ENCODE data around the gene MAP3K10. TPM values are rescaled to one million over a fixed set of nuclear protein-coding genes. Genes with fewer than 3 reads are reported as not detected.

The MAP3K10 gene
- total and polyA plus RNA-seq, 2 of the 4 experiments (the other 2 are of a cell fraction) = 1.8 to 5.5 TPM

GRCh38 chr19:40143612-40144011 is 47.6 kb upstream of the MAP3K10 start:
- Histone ChIP-seq H2AK5ac (ENCODE audit: low read depth, low read length) (no peak overlapping the region), H3K4me2 (ENCODE audit: low read depth, low read length) (no peak overlapping the region), H3K9me3 (ENCODE audit: control insufficient read depth, insufficient read depth, low read length) (no peaks in the 10 kb centered on the region), H2AK9ac (replicated peaks; ENCODE audit: low read depth, low read length, poor library complexity) (no peak overlapping the region), H2BK15ac (ENCODE audit: low read depth, low read length) (no peak overlapping the region), H3K9ac (ENCODE audit: low read depth, low read length) (no peak overlapping the region), H2BK5ac (ENCODE audit: low read depth, low read length, poor library complexity, severe bottlenecking) (no peak overlapping the region), H4K20me1 (ENCODE audit: insufficient read depth, low read length) (no peaks in the 10 kb centered on the region), H3K56ac (ENCODE audit: extremely low read depth, insufficient read depth, low read length) (no peak overlapping the region), H2AFZ (replicated peaks; ENCODE audit: low read length, poor library complexity) (no peak overlapping the region), H3K18ac (ENCODE audit: low read depth, low read length) (no peak overlapping the region), H4K5ac (ENCODE audit: low read depth, low read length) (no peak overlapping the region), H3K9me1 (ENCODE audit: insufficient read depth, low read length) (peaks cover 6% of the 10 kb centered on the region; the same call in 1 of the 2 replicates), H2BK20ac (ENCODE audit: low read depth, low read length) (no peak overlapping the region), H4K8ac (ENCODE audit: low read depth in 2 of 2, low read length in 2 of 2) (no peak overlapping the region), H3K4ac (ENCODE audit: low read depth, low read length) (no peak overlapping the region), H4K91ac (ENCODE audit: insufficient read depth, low read depth, low read length) (no peak overlapping the region), H3K14ac (replicated peaks; ENCODE audit: low read depth, low read length) (no peak overlapping the region), H3K4me3 (ENCODE audit: insufficient read depth, low read depth, low read length) (no peak overlapping the region), H3K27ac (ENCODE audit: insufficient read depth, low read length) (no peak overlapping the region), H3K23ac (ENCODE audit: low read depth, low read length) (no peak overlapping the region), H3K4me1 (ENCODE audit: control insufficient read depth, insufficient read depth, low read length) (peaks cover 8% of the 10 kb centered on the region), H3K27me3 (ENCODE audit: control insufficient read depth, insufficient read depth, low read length) (no peaks in the 10 kb centered on the region; the same call in 1 of the 2 replicates), H3K36me3 (ENCODE audit: control insufficient read depth, insufficient read depth, low read length) (no peaks in the 10 kb centered on the region), H3K79me1 (ENCODE audit: low read depth in 1 of 2, low read length in 2 of 2) (no peaks in the 10 kb centered on the region), H2BK120ac (ENCODE audit: low read depth, low read length) (no peak overlapping the region)
- WGBS, 2 experiments (ENCODE audit: extremely low coverage in 2 of 2, insufficient read length in 1 of 2) = no CpG with 5 or more reads among the region's 5 CpGs
- dilution Hi-C loops (cut with HindIII; ENCODE audit: low sequenced_read_pairs, unreplicated experiment) (no loop called here), intact Hi-C loops (cut with micrococcal nuclease) (no loop called here), in situ Hi-C loops (cut with MboI; ENCODE audit: low sequenced_read_pairs) (loop anchor here (5.0 to 25.0 kb wide), 2 partner anchors 79 to 369 kb away; no protein-coding TSS in a partner anchor)
- TF ChIP-seq MAFK (IDR thresholded peaks at IDR 0.05; ENCODE audit: low read depth, low read length) (no peak), USF2 (IDR thresholded peaks at IDR 0.05; ENCODE audit: low read depth, low read length) (no peak), SMC3 (IDR thresholded peaks at IDR 0.05; ENCODE audit: low read depth, low read length) (no peak), RFX5 (IDR thresholded peaks at IDR 0.05; ENCODE audit: low read depth, low read length) (no peak), MAZ (IDR thresholded peaks at IDR 0.05; ENCODE audit: borderline replicate concordance, low read depth, low read length) (no peak), POLR2A (IDR thresholded peaks at IDR 0.05; ENCODE audit: low read depth, low read length) (no peak), RCOR1 (IDR thresholded peaks at IDR 0.05; ENCODE audit: insufficient replicate concordance, low read length) (no peak), MXI1 (IDR thresholded peaks at IDR 0.05; ENCODE audit: borderline replicate concordance, low read depth, low read length) (no peak), ELK1 (IDR thresholded peaks at IDR 0.05; ENCODE audit: borderline replicate concordance, low read depth, low read length) (no peak), BHLHE40 (IDR thresholded peaks at IDR 0.05; ENCODE audit: low read depth, low read length) (no peak), RAD21 (IDR thresholded peaks at IDR 0.05; ENCODE audit: low read length) (no peak), CEBPB (IDR thresholded peaks at IDR 0.05; ENCODE audit: low read depth, low read length) (no peak), FOS (IDR thresholded peaks at IDR 0.05; ENCODE audit: low read depth, low read length) (no peak), CHD1 (IDR thresholded peaks at IDR 0.05; ENCODE audit: low read depth, low read length) (no peak), NFE2L2 (IDR thresholded peaks at IDR 0.05; ENCODE audit: low read depth, low read length) (no peak), CTCF (conservative IDR thresholded peaks at IDR 0.05; ENCODE audit: low read depth, low read length) (no peak)
- CTCF ChIA-PET = interaction anchor here (0.6 kb wide), 1 partner anchor 25 kb away, joined by 9 read pairs; no protein-coding TSS in a partner anchor
- ATAC-seq (ENCODE audit: low read depth) (no peak), DNase-seq (no peak)
- BruUV-seq (replicated peaks) = no TSS peak
- POLR2A ChIA-PET (ENCODE audit: unreplicated experiment) = no interaction called here
